DND-41 (cell line): Measurements from ENCODE around the gene AKAP13.

Experiments used
- ATAC-seq: fragments of 200-7000 bp; cut with Tn5 transposase; 3 replicates; pipeline ENCODE4 v1.9.1; 2021; ENCODE audit warnings: low read depth; ENCODE audit not compliant: insufficient read depth
- DNase-seq: peaks from one replicate; pipeline ENCODE4 v3.0.0-alpha.2; 2020
- H2AFZ ChIP-seq: 2 replicates; pipeline ENCODE4 v1.6.0; 2012; ENCODE audit warnings: low read depth, low read length
- H3K27ac ChIP-seq: 2 replicates; pipeline ENCODE4 v1.5.1; 2012; ENCODE audit warnings: low read length, inconsistent platforms
- H3K27me3 ChIP-seq: fragments of 200-600 bp; sonication (generic); 2 replicates; pipeline ENCODE4 v1.6.0; 2012; ENCODE audit warnings: low read length, mild to moderate bottlenecking, inconsistent platforms; ENCODE audit not compliant: insufficient read depth, poor library complexity
- H3K36me3 ChIP-seq: 2 replicates; pipeline ENCODE4 v1.5.1; 2012; ENCODE audit warnings: low read length, inconsistent platforms; ENCODE audit not compliant: insufficient read depth
- H3K4me1 ChIP-seq: 2 replicates; pipeline ENCODE4 v1.5.1; 2012; ENCODE audit warnings: mild to moderate bottlenecking, low read length; ENCODE audit not compliant: insufficient read depth
- H3K4me2 ChIP-seq: 2 replicates; pipeline ENCODE4 v1.6.0; 2012; ENCODE audit warnings: mild to moderate bottlenecking, moderate library complexity, low read length, inconsistent platforms; ENCODE audit not compliant: insufficient read depth
- H3K4me3 ChIP-seq, 2 experiments: fragments of 200-600 bp in 1 of 2; shearing (Covaris generic) in 1 of 2; 2 replicates each; pipeline ENCODE4 v1.5.1; 2012 to 2016; ENCODE audit warnings: inconsistent platforms in 2 of 2, low read length in 2 of 2, mild to moderate bottlenecking in 2 of 2, low read depth in 1 of 2, moderate library complexity in 1 of 2
- H3K79me2 ChIP-seq: 2 replicates; pipeline ENCODE4 v1.6.0; 2012; ENCODE audit warnings: low read length, inconsistent platforms; ENCODE audit not compliant: insufficient read depth
- H3K9ac ChIP-seq: 2 replicates; pipeline ENCODE4 v1.6.0; 2012; ENCODE audit warnings: low read depth, mild to moderate bottlenecking, inconsistent platforms, low read length, moderate library complexity
- H3K9me3 ChIP-seq: 2 replicates; pipeline ENCODE4 v1.5.1; 2012; ENCODE audit warnings: low read length, moderate library complexity, mild to moderate bottlenecking, inconsistent platforms; ENCODE audit not compliant: insufficient read depth, severe bottlenecking
- H4K20me1 ChIP-seq: 2 replicates; pipeline ENCODE4 v1.6.0; 2012; ENCODE audit warnings: low read length; ENCODE audit not compliant: insufficient read depth
- CTCF ChIP-seq: IDR thresholded peaks from 2 replicates; pipeline ENCODE4 v1.5.1; 2012; ENCODE audit warnings: borderline replicate concordance, low read length, moderate library complexity, mild to moderate bottlenecking; ENCODE audit not compliant: poor library complexity, severe bottlenecking; ENCODE audit errors: extremely low read depth
- EZH2 ChIP-seq: IDR thresholded peaks from 3 replicates; pipeline ENCODE4 v1.6.1; 2012; ENCODE audit warnings: borderline replicate concordance, low read depth, mild to moderate bottlenecking, moderate library complexity, low read length, inconsistent platforms; ENCODE audit not compliant: severe bottlenecking

The AKAP13 gene

GRCh38 chr15:85771271-85771670 is 390.9 kb downstream of the AKAP13 start:
- no peaks in the 10 kb centered on the region for H3K9me3 ChIP-seq
- DNase-seq, result no peak
- H3K27ac ChIP-seq, result no peak overlapping the region
- peaks cover 54% of the 10 kb centered on the region for H4K20me1 ChIP-seq
- no peak overlapping the region for H2AFZ ChIP-seq
- ATAC-seq, result no peak
- H3K4me2 ChIP-seq, result no peak overlapping the region
- no peaks in the 10 kb centered on the region for H3K4me1 ChIP-seq
- H3K79me2 ChIP-seq, result peaks cover 45% of the 10 kb centered on the region
- no peak for TF ChIP-seq CTCF
- no peak for TF ChIP-seq EZH2
- H3K9ac ChIP-seq, result no peak overlapping the region
- H3K4me3 ChIP-seq, result no peak overlapping the region
- no peaks in the 10 kb centered on the region for H3K27me3 ChIP-seq
- H3K36me3 ChIP-seq, result peaks cover 16% of the 10 kb centered on the region

GRCh38 chr15:85771781-85772445 is 391.5 kb downstream of the AKAP13 start:
- H3K27ac ChIP-seq, result no peak overlapping the region
- H4K20me1 ChIP-seq, result peaks cover 54% of the 10 kb centered on the region
- no peaks in the 10 kb centered on the region for H3K4me1 ChIP-seq
- H3K9me3 ChIP-seq, result no peaks in the 10 kb centered on the region
- no peak overlapping the region for H2AFZ ChIP-seq
- H3K4me2 ChIP-seq, result no peak overlapping the region
- H3K27me3 ChIP-seq, result no peaks in the 10 kb centered on the region
- H3K36me3 ChIP-seq, result peaks cover 16% of the 10 kb centered on the region
- H3K4me3 ChIP-seq, result no peak overlapping the region
- DNase-seq, result no peak
- no peak overlapping the region for H3K9ac ChIP-seq
- H3K79me2 ChIP-seq, result peaks cover 45% of the 10 kb centered on the region
- TF ChIP-seq EZH2, result no peak
- TF ChIP-seq CTCF, result no peak
- no peak for ATAC-seq

- Histone ChIP-seq H3K4me3 (no peak overlapping the region), H4K20me1 (peaks cover 50% of the 10 kb centered on the region), H3K79me2 (peaks cover 50% of the 10 kb centered on the region), H3K27me3 (no peaks in the 10 kb centered on the region), H3K9ac (no peak overlapping the region), H3K9me3 (no peaks in the 10 kb centered on the region), H3K36me3 (peaks cover 16% of the 10 kb centered on the region), H3K4me1 (no peaks in the 10 kb centered on the region), H3K27ac (no peak overlapping the region), H3K4me2 (no peak overlapping the region), H2AFZ (no peak overlapping the region)
- TF ChIP-seq EZH2 (no peak), CTCF (no peak)
- DNase-seq, result no peak
- no peak for ATAC-seq
These were observed 392.3 kb downstream of the AKAP13 start for GRCh38 chr15:85772668-85773067.
